GM19372 (cell line): ENCODE results near the gene SLC7A6.

Experiments
- ATAC-seq: cut with Tn5 transposase; IDR thresholded peaks from one replicate; pipeline ENCODE4 v1.9.1; 2021; ENCODE audit warnings: mild to moderate bottlenecking, low read depth, moderate library complexity; ENCODE audit not compliant: unreplicated experiment

Gene SLC7A6

GRCh38 chr16:68338326-68339119, 74.2 kb downstream of the SLC7A6 start:
- ATAC-seq = no peak

- ATAC-seq = no peak
Measured at GRCh38 chr16:68339214-68339613, 74.9 kb downstream of the SLC7A6 start.

GRCh38 chr16:68342620-68343019, 78.3 kb downstream of the SLC7A6 start:
- no peak for ATAC-seq

- no peak for ATAC-seq
Measured at GRCh38 chr16:68343137-68343536, 78.8 kb downstream of the SLC7A6 start.

GRCh38 chr16:68344252-68344651, 79.9 kb downstream of the SLC7A6 start:
- ATAC-seq = no peak

- no peak for ATAC-seq
Measured at GRCh38 chr16:68345351-68345810, 81.1 kb downstream of the SLC7A6 start.

- no peak for ATAC-seq
Measured at GRCh38 chr16:68345958-68346635, 81.8 kb downstream of the SLC7A6 start.

- no peak for ATAC-seq
Measured at GRCh38 chr16:68346892-68347480, 82.7 kb downstream of the SLC7A6 start.

GRCh38 chr16:68347605-68348004, 83.3 kb downstream of the SLC7A6 start:
- no peak for ATAC-seq

- ATAC-seq = no peak
Measured at GRCh38 chr16:68348639-68349445, 84.5 kb downstream of the SLC7A6 start.

- no peak for ATAC-seq
Measured at GRCh38 chr16:68349838-68350410, 85.6 kb downstream of the SLC7A6 start.

- ATAC-seq = no peak
Measured at GRCh38 chr16:68350813-68351350, 86.6 kb downstream of the SLC7A6 start.
